HFF-Myc (cell line): ENCODE data around the gene DIPK2A.

Experiments
- DNase-seq: peaks from one replicate; pipeline ENCODE4 v3.0.0-alpha.2; 2011; ENCODE audit warnings: low read depth; ENCODE audit errors: extremely low read depth
- H3K4me3 ChIP-seq: replicated peaks from 2 replicates; pipeline ENCODE4 v1.5.1; 2011; ENCODE audit warnings: low read depth, mild to moderate bottlenecking, control low read depth, low read length
- TF ChIP-seq, protein P1 (sequence below): IDR thresholded peaks from 2 replicates; pipeline ENCODE4 v1.5.1; 2012; ENCODE audit warnings: mild to moderate bottlenecking, low read depth, low read length, control low read depth; ENCODE audit errors: missing control alignments

DIPK2A gene

DNA sequence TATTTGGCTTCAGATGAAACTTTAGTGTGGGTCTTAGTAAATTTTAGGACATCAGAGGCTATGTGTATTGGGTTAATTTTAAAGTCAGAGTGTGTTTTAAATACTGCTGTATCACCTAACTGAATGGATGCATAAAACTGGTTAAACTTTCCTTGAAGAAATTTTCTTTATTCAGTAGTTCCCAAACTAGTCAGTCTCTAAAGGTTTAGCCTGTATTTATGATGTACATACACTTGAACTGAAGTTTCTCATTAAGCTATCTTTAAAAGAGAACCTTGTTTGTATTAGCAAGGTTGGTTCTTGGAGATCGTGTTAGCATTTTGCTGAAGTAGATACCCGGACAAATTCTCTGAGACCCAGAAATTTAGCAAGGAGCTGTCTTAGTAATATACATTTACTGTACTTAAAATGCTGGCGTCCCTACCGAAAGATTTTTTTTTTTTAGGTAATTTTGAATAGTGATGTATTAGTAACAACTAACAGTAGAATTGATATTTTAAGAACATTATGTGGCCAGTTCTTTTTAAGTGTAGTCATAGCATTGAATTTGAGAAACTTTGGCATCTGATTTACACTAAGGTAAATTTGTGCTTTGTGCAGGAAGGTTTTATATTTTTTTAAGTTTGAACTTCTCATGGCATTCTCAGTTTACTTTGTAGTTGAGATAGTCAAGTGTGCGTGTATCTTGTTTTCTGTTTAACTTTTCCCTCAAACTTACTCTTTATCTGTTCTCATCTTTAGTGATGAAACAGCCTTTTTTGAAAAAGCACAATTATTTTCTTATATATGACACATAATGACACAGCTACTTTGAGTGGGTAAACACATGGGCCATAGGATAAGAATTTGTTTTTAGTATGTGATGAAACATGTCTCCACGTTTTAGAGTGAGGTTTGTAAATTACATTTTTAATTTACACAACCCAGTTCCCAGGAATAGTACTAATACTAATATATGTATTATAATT, 2.9 kb downstream of the DIPK2A start:
- DNase-seq = no peak
- H3K4me3 ChIP-seq = peak overlapping the region; percentile 95
- TF ChIP-seq, protein P1, sequence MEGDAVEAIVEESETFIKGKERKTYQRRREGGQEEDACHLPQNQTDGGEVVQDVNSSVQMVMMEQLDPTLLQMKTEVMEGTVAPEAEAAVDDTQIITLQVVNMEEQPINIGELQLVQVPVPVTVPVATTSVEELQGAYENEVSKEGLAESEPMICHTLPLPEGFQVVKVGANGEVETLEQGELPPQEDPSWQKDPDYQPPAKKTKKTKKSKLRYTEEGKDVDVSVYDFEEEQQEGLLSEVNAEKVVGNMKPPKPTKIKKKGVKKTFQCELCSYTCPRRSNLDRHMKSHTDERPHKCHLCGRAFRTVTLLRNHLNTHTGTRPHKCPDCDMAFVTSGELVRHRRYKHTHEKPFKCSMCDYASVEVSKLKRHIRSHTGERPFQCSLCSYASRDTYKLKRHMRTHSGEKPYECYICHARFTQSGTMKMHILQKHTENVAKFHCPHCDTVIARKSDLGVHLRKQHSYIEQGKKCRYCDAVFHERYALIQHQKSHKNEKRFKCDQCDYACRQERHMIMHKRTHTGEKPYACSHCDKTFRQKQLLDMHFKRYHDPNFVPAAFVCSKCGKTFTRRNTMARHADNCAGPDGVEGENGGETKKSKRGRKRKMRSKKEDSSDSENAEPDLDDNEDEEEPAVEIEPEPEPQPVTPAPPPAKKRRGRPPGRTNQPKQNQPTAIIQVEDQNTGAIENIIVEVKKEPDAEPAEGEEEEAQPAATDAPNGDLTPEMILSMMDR = no peak

DNA sequence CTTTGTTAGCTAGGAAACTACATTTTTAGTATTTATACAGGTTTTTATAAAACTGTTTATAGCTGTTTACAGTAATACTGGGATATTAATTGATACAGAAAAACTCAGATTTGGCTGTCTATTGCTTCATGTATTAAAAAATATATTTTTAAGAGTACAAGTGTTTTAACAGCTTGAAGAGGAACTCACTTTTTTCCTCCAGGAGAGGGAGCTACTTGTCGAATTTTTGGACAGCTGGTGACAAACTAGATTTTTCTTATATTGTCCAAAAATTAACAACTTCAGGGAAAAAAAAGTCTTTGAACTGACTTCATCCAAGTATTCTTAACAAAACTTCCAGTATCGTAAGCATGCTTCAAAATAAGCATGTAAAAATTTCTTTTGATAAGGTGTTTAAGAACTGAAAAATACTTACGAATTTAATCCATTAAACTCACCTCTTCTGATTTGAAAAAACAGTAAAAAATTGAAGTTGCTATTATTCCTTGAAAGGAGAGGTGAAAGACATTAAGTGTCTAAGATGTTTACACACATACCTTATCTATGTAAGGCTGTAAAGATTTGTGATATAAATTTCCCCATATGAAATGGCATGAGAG, 4.0 kb downstream of the DIPK2A start:
- H3K4me3 ChIP-seq = peak overlapping the region; percentile 95; the same call in 1 of the 2 replicates
- TF ChIP-seq, protein P1 = peak; percentile 42
- DNase-seq = no peak

GRCh38 chr3:143977341-143978262, 6.0 kb downstream of the DIPK2A start:
- peak overlapping the region; percentile 14 for H3K4me3 ChIP-seq
- DNase-seq = no peak
- TF ChIP-seq, protein P1 = no peak

DNA sequence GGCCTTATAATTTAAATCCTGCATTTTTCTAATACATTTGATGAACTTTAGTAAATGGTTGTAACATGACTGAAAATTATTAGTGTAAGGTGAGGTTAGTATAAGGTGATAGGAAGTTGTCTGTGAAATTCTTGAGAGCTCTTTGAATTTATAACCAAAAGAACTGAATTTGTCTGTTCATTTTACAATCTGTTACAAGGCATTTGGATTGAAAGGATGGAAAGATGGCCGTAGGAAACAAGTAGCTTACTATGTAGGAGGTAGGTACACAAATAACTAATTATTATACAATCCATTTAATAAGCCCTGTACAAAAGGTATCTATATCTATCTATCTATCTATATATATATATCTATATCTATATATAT, 6.6 kb downstream of the DIPK2A start:
- DNase-seq = no peak
- no peak overlapping the region for H3K4me3 ChIP-seq
- TF ChIP-seq, protein P1 = no peak

DNA sequence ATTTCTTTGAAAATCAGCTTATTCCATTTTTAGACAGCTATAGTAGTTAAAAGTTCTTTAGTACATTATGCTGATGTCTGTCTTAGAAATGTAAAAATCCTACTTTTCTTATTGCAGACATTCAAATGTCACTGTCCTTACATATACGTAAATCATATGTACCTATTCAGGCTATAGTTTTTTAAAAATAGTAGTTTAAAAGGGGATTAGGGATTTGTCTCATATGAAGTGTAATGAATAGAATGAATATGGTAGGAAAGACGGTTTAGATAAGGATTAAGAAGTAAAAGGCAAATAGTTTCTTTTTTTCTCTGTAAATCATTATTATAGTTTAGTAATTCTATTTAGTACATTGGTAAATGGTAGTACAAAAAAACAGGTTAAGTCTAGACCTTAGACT, 7.4 kb downstream of the DIPK2A start:
- no peak for DNase-seq
- TF ChIP-seq, protein P1 = no peak
- H3K4me3 ChIP-seq = no peak overlapping the region

DNA sequence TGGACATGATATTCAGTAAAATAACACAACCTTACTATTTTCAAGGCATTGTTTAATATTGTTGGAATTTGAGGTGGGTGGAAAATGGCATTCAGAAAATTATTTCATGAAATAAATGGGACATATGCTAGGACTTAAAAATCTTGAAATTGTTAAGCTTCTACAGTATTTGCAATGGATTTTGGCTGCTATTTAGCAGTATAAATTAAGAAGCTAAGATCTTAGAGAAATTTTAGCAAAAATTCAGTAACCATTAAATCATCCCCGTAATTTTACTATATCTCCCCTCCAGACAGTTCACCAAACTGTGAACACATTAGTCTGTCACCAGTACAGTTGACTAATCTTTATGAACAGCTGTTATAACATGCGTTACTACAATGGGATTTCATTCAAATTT, 8.2 kb downstream of the DIPK2A start:
- TF ChIP-seq, protein P1 = no peak
- no peak for DNase-seq
- no peak overlapping the region for H3K4me3 ChIP-seq
